Gastrocnemius medialis (tissue), 4 donors: ENCODE data around the gene RIMBP2.

Experiments used
- POLR2A ChIP-seq, 2 donors: fragments of 450-650 bp; IDR thresholded peaks; one replicate each; pipeline ENCODE4 v1.6.1; 2017; ENCODE audit warnings: antibody characterized with exemption in 2 of 2, mild to moderate bottlenecking in 2 of 2, moderate library complexity in 2 of 2
- TF ChIP-seq, protein P1 (sequence below), 5 experiments: fragments of 450-650 bp in 3 of 5; fragments of 200-600 bp in 2 of 5; sonication (generic) in 2 of 5; IDR thresholded peaks in 4 of 5; conservative IDR thresholded peaks in 1 of 5; 1 replicate in 4 of 5; 2 replicates in 1 of 5; pipeline ENCODE4 v1.5.1; 2016 to 2019; ENCODE audit warnings: antibody characterized with exemption in 5 of 5, mild to moderate bottlenecking in 3 of 5, moderate library complexity in 3 of 5

- TF ChIP-seq, protein P1, sequence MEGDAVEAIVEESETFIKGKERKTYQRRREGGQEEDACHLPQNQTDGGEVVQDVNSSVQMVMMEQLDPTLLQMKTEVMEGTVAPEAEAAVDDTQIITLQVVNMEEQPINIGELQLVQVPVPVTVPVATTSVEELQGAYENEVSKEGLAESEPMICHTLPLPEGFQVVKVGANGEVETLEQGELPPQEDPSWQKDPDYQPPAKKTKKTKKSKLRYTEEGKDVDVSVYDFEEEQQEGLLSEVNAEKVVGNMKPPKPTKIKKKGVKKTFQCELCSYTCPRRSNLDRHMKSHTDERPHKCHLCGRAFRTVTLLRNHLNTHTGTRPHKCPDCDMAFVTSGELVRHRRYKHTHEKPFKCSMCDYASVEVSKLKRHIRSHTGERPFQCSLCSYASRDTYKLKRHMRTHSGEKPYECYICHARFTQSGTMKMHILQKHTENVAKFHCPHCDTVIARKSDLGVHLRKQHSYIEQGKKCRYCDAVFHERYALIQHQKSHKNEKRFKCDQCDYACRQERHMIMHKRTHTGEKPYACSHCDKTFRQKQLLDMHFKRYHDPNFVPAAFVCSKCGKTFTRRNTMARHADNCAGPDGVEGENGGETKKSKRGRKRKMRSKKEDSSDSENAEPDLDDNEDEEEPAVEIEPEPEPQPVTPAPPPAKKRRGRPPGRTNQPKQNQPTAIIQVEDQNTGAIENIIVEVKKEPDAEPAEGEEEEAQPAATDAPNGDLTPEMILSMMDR (IDR thresholded peaks at IDR 0.05 in 4 of 5, conservative IDR thresholded peaks at IDR 0.05 in 1 of 5): no peak
- TF ChIP-seq POLR2A (IDR thresholded peaks at IDR 0.05): no peak
These were observed 257.8 kb downstream of the RIMBP2 start for GRCh38 chr12:130458341-130458740.
